Mesenchymal stem cell (in vitro differentiated cells and primary cell): Measurements from ENCODE around the gene TTLL6.
"Not testable (repeated sequence)": the region's sequence is repeated elsewhere in the genome, so short reads cannot be mapped to it uniquely, and the experiment has no call there.

Experiments used
- DNase-seq: peaks from one replicate; pipeline ENCODE4 v3.0.0-alpha.2; 2013
- H2AFZ ChIP-seq: one replicate; pipeline ENCODE4 v1.6.1; 2013; ENCODE audit warnings: low read depth, mild to moderate bottlenecking, control low read depth, inconsistent platforms, low read length, moderate library complexity
- H2AK5ac ChIP-seq: 2 replicates; pipeline ENCODE4 v1.6.1; 2013; ENCODE audit warnings: low read length, moderate library complexity, mild to moderate bottlenecking, inconsistent platforms; ENCODE audit not compliant: severe bottlenecking
- H2BK120ac ChIP-seq: one replicate; pipeline ENCODE4 v1.6.1; 2013; ENCODE audit warnings: low read depth, mild to moderate bottlenecking, inconsistent platforms, low read length, moderate library complexity
- H2BK12ac ChIP-seq, 2 experiments: one replicate each; pipeline ENCODE4 v1.6.1; 2013; ENCODE audit warnings: inconsistent platforms in 2 of 2, low read length in 2 of 2, mild to moderate bottlenecking in 2 of 2, moderate library complexity in 2 of 2, control low read depth in 1 of 2
- H2BK15ac ChIP-seq: one replicate; pipeline ENCODE4 v1.6.1; 2013; ENCODE audit warnings: mild to moderate bottlenecking, low read depth, inconsistent platforms; ENCODE audit not compliant: poor library complexity, severe bottlenecking
- H2BK5ac ChIP-seq: 2 replicates; pipeline ENCODE4 v1.6.1; 2013; ENCODE audit warnings: low read depth, mild to moderate bottlenecking, low read length, control low read depth, inconsistent platforms; ENCODE audit not compliant: poor library complexity, severe bottlenecking
- H3K14ac ChIP-seq, 2 experiments: one replicate each; pipeline ENCODE4 v1.6.1; 2013; ENCODE audit warnings: inconsistent platforms in 2 of 2, low read length in 2 of 2, control low read depth in 1 of 2, mild to moderate bottlenecking in 1 of 2, moderate library complexity in 1 of 2
- H3K18ac ChIP-seq, 2 experiments: one replicate each; pipeline ENCODE4 v1.6.1; 2013; ENCODE audit warnings: inconsistent platforms in 2 of 2, low read length in 2 of 2, control low read depth in 1 of 2, low read depth in 1 of 2, mild to moderate bottlenecking in 1 of 2
- H3K23ac ChIP-seq, 2 experiments: one replicate each; pipeline ENCODE4 v1.6.1; 2013; ENCODE audit warnings: inconsistent platforms in 2 of 2, low read length in 2 of 2, mild to moderate bottlenecking in 2 of 2, moderate library complexity in 2 of 2, control low read depth in 1 of 2
- H3K27ac ChIP-seq: 2 replicates; pipeline ENCODE4 v1.5.1; 2013; ENCODE audit warnings: mild to moderate bottlenecking, moderate library complexity, low read length, control low read depth, inconsistent platforms; ENCODE audit not compliant: poor library complexity, severe bottlenecking
- H3K27me3 ChIP-seq, 2 experiments: 2 replicates each; pipeline versions ENCODE4 v1.6.1 to v1.7.0; 2013; ENCODE audit warnings: low read length in 2 of 2, mild to moderate bottlenecking in 2 of 2, moderate library complexity in 2 of 2, control low read depth in 1 of 2, inconsistent platforms in 1 of 2; ENCODE audit not compliant: control insufficient read depth in 1 of 2, insufficient read depth in 1 of 2
- H3K36me3 ChIP-seq, 2 experiments: 2 replicates each; pipeline versions ENCODE4 v1.6.1 to v1.7.0; 2013; ENCODE audit warnings: low read length in 2 of 2, control low read depth in 1 of 2, inconsistent platforms in 1 of 2, low read depth in 1 of 2, mild to moderate bottlenecking in 1 of 2; ENCODE audit not compliant: insufficient read depth in 2 of 2, control insufficient read depth in 1 of 2
- H3K4ac ChIP-seq, 2 experiments: one replicate each; pipeline ENCODE4 v1.6.1; 2013; ENCODE audit warnings: inconsistent platforms in 2 of 2, low read length in 2 of 2, mild to moderate bottlenecking in 2 of 2, moderate library complexity in 2 of 2, control low read depth in 1 of 2, low read depth in 1 of 2
- H3K4me1 ChIP-seq: 2 replicates; pipeline ENCODE4 v1.6.1; 2013; ENCODE audit warnings: low read depth, low read length, control low read depth; ENCODE audit not compliant: control insufficient read depth, insufficient read depth
- H3K4me2 ChIP-seq: 2 replicates; pipeline ENCODE4 v1.6.1; 2013; ENCODE audit warnings: low read length, mild to moderate bottlenecking, inconsistent platforms; ENCODE audit not compliant: poor library complexity, severe bottlenecking
- H3K4me3 ChIP-seq, 2 experiments: 2 replicates each; pipeline versions ENCODE4 v1.5.1 to v1.7.0; 2013; ENCODE audit warnings: low read length in 2 of 2, mild to moderate bottlenecking in 2 of 2, control low read depth in 1 of 2, low read depth in 1 of 2; ENCODE audit not compliant: insufficient read depth in 1 of 2
- H3K79me1 ChIP-seq: replicated peaks from 2 replicates; pipeline ENCODE4 v1.6.1; 2013; ENCODE audit warnings: mild to moderate bottlenecking, control low read depth, low read length, inconsistent platforms; ENCODE audit not compliant: poor library complexity, severe bottlenecking
- H3K9ac ChIP-seq: 2 replicates; pipeline ENCODE4 v1.7.0; 2013; ENCODE audit warnings: mild to moderate bottlenecking, low read length, moderate library complexity
- H3K9me3 ChIP-seq: 2 replicates; pipeline ENCODE4 v1.7.0; 2013; ENCODE audit warnings: mild to moderate bottlenecking, low read length; ENCODE audit not compliant: control insufficient read depth
- H4K8ac ChIP-seq: one replicate; pipeline ENCODE4 v1.6.1; 2013; ENCODE audit warnings: inconsistent platforms, mild to moderate bottlenecking, low read length, moderate library complexity
- H4K91ac ChIP-seq: one replicate; pipeline ENCODE4 v1.6.1; 2013; ENCODE audit warnings: mild to moderate bottlenecking, low read length, inconsistent platforms
- WGBS: methylation state at CpG from one replicate; pipeline ENCODE4 v1.1.7; 2013; ENCODE audit warnings: mixed read lengths; 5-methylcytosine and 5-hydroxymethylcytosine counted together

TTLL6 gene

DNA sequence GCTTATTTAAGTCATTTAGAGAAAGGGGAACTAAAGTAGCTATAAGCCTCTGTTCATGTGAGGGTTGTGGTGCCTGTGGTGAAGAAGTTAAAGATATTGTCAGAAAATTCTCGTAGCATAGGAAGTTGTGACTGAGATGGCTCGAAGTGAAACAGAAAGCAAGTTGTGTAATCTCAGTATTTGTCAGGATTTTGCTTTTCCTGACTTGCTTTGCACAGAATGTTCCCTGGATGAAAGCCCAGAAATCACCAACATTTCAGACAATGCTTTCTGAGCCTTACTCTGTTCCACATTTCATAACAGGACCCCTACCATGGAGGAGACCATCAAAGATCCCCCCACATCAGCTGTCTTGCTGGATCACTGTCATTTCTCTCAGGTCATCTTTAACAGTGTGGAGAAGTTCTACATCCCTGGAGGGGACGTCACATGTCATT lies 24.4 kb upstream of the TTLL6 start:
- no peak overlapping the region for H3K23ac ChIP-seq
- H4K91ac ChIP-seq = no peak overlapping the region
- WGBS = 15% methylated on average over 2 of the region's 3 CpGs
- no peak overlapping the region for H3K14ac ChIP-seq
- peaks cover 2 to 35% of the 10 kb centered on the region in 2 experiments for H3K36me3 ChIP-seq
- no peak overlapping the region for H2BK15ac ChIP-seq
- peak overlapping the region in 1 of 2 experiments; percentile 73 for H3K18ac ChIP-seq
- no peak overlapping the region for H2AK5ac ChIP-seq
- peak overlapping the region; percentile 37 for H4K8ac ChIP-seq
- peak overlapping the region in 1 of 2 experiments; percentile 77 for H2BK12ac ChIP-seq
- no peaks in the 10 kb centered on the region for H3K9me3 ChIP-seq
- peak; percentile 83 for DNase-seq
- H3K9ac ChIP-seq = peak overlapping the region; percentile 93
- no peak overlapping the region for H2BK5ac ChIP-seq
- H3K4me1 ChIP-seq = peaks cover 2% of the 10 kb centered on the region
- H3K4ac ChIP-seq = no peak overlapping the region
- peaks cover 12% of the 10 kb centered on the region for H3K79me1 ChIP-seq
- H2BK120ac ChIP-seq = no peak overlapping the region
- H3K27ac ChIP-seq = peak overlapping the region; percentile 20
- H3K27me3 ChIP-seq = no peaks in the 10 kb centered on the region
- peak overlapping the region in 1 of 2 experiments; percentile 77 for H3K4me3 ChIP-seq
- H3K4me2 ChIP-seq = peak overlapping the region; percentile 49
- no peak overlapping the region for H2AFZ ChIP-seq

DNA sequence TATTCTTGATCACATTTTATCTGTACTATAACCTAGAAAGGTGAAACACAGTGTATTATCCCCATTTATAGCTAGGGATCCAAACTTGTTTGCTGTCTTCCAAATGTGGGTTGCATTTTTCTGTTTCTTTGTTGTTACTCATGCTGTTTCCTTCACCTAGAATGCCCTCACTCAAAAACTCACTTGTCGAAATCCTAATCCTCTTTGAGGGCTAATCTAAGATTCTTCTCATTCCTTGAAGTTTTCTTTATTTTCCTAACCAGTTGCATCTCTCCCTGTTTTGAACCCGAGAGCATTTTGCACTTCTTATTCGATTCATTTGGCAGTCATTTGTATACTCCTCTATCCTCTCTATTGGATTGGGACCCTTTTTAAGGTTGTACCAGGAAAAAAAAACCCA lies 23.4 kb upstream of the TTLL6 start:
- Histone ChIP-seq H3K4me1 (peaks cover 2% of the 10 kb centered on the region), H2BK5ac (no peak overlapping the region), H2AK5ac (no peak overlapping the region), H2BK15ac (no peak overlapping the region), H3K4me2 (no peak overlapping the region), H2AFZ (no peak overlapping the region), H3K79me1 (peaks cover 15% of the 10 kb centered on the region), H3K27ac (no peak overlapping the region), H3K18ac (no peak overlapping the region), H3K9me3 (no peaks in the 10 kb centered on the region), H3K14ac (no peak overlapping the region), H4K8ac (peak overlapping the region; percentile 19), H3K27me3 (no peaks in the 10 kb centered on the region), H3K9ac (peak overlapping the region; percentile 93), H2BK12ac (no peak overlapping the region), H3K4me3 (peak overlapping the region in 1 of 2 experiments; percentile 77), H2BK120ac (no peak overlapping the region), H3K23ac (no peak overlapping the region), H4K91ac (no peak overlapping the region), H3K4ac (no peak overlapping the region), H3K36me3 (peaks cover 2 to 31% of the 10 kb centered on the region in 2 experiments)
- no peak for DNase-seq
- WGBS = 73% methylated on average over 3 of the region's 3 CpGs

DNA sequence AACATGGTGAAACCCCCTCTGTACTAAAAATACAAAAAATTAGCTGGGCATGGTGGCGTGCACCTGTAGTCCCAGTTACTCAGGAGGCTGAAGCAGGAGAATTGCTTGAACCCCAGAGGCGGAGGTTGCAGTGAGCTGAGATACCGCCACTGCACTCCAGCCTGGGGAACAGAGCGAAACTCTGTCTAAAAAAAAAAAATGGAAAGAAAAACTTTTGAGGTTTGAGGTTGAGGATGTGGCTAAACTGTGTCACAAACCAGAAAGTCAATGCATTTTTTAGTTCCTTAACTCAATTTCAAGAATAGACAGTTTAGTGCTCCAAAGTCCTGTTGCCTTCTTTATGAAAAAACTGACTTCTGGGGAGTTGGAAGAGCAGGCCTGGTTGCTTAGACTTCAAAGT lies 20.4 kb upstream of the TTLL6 start:
- not testable (repeated sequence) for H3K9me3 ChIP-seq, H3K23ac ChIP-seq

DNA sequence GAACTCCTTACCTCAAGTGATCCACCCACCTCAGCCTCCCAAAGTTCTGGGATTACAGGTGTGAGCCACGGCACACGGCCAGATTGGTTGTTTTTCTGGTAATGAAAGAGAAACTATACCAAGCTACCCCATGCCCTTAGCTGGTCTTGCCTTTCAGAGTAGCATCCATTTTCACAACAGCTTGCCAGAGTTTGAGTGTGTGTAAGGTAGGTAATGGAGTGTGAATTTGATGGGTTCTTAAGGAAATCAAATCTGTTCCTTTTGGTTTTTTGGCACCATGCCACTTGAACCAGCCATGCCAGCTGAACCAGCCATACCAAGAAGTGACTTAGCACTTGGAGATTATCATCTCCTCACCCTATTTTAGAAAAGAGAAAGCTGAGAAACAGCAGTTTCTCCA lies 18.9 kb upstream of the TTLL6 start:
- Histone ChIP-seq H3K27ac (no peak overlapping the region), H3K4me2 (no peak overlapping the region), H2BK5ac (no peak overlapping the region), H4K8ac (no peak overlapping the region), H3K14ac (no peak overlapping the region), H2BK12ac (no peak overlapping the region), H3K18ac (no peak overlapping the region), H2BK120ac (no peak overlapping the region), H3K27me3 (no peaks in the 10 kb centered on the region), H3K79me1 (peaks cover 31% of the 10 kb centered on the region), H3K36me3 (peaks cover 0 to 7% of the 10 kb centered on the region in 2 experiments), H4K91ac (no peak overlapping the region), H2AFZ (no peak overlapping the region), H3K9ac (no peak overlapping the region), H3K4me1 (peaks cover 5% of the 10 kb centered on the region), H3K9me3 (no peaks in the 10 kb centered on the region), H3K23ac (no peak overlapping the region), H2AK5ac (no peak overlapping the region), H3K4ac (no peak overlapping the region), H2BK15ac (no peak overlapping the region), H3K4me3 (no peak overlapping the region)
- no CpG with 5 or more reads among the region's 2 CpGs for WGBS
- no peak for DNase-seq

More for the DNA sequence above, 20.4 kb upstream of the TTLL6 start:
- not testable (repeated sequence) for H4K91ac ChIP-seq, H3K9ac ChIP-seq, H2AFZ ChIP-seq, H3K18ac ChIP-seq, H2BK12ac ChIP-seq, H2BK5ac ChIP-seq, H2BK120ac ChIP-seq, H3K4me2 ChIP-seq, H3K27ac ChIP-seq, H3K14ac ChIP-seq, DNase-seq, H3K4me3 ChIP-seq, H2BK15ac ChIP-seq, H2AK5ac ChIP-seq, H4K8ac ChIP-seq, H3K36me3 ChIP-seq, H3K4ac ChIP-seq, H3K4me1 ChIP-seq, H3K27me3 ChIP-seq
- H3K79me1 ChIP-seq = peaks cover 24% of the 10 kb centered on the region
- WGBS = 93% methylated on average over 4 of the region's 4 CpGs
